Sigmoid colon (tissue), 4 donors: ENCODE data around the gene SULT4A1.
"Not testable (repeated sequence)": the region's sequence is repeated elsewhere in the genome, so short reads cannot be mapped to it uniquely, and the experiment has no call there.

Experiments used
- EP300 ChIP-seq, 4 donors: sonication (generic); formaldehyde crosslinking; IDR thresholded peaks; one replicate each; pipeline ENCODE4 v1.6.1; 2017; ENCODE audit warnings: antibody characterized with exemption in 4 of 4
- TF ChIP-seq, protein P1 (sequence below), 4 experiments: fragments of 450-650 bp in 3 of 4; fragments of 200-600 bp in 1 of 4; IDR thresholded peaks; one replicate each; pipeline ENCODE4 v1.5.1; 2016 to 2019; ENCODE audit warnings: antibody characterized with exemption in 4 of 4, mild to moderate bottlenecking in 3 of 4, moderate library complexity in 2 of 4

DNA sequence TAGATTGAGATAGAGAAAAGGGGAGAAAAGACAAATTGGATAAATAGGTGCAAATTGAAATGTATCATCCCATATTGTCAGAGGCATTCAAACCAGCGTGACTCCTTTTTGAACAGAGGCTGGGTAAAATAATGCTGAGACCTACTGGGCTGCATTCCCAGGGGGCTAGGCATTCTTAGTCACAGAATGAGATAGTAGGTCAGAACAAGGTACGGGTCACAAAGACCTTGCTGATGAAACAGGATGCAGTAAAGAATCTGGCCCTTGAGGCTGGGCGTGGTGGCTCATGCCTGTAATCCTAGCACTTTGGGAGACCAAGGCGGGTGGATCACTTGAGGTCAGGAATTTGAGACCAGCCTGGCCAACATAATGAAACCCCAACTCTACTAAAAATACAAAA lies 6.7 kb upstream of the SULT4A1 start:
- TF ChIP-seq, protein P1, sequence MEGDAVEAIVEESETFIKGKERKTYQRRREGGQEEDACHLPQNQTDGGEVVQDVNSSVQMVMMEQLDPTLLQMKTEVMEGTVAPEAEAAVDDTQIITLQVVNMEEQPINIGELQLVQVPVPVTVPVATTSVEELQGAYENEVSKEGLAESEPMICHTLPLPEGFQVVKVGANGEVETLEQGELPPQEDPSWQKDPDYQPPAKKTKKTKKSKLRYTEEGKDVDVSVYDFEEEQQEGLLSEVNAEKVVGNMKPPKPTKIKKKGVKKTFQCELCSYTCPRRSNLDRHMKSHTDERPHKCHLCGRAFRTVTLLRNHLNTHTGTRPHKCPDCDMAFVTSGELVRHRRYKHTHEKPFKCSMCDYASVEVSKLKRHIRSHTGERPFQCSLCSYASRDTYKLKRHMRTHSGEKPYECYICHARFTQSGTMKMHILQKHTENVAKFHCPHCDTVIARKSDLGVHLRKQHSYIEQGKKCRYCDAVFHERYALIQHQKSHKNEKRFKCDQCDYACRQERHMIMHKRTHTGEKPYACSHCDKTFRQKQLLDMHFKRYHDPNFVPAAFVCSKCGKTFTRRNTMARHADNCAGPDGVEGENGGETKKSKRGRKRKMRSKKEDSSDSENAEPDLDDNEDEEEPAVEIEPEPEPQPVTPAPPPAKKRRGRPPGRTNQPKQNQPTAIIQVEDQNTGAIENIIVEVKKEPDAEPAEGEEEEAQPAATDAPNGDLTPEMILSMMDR (IDR thresholded peaks at IDR 0.05) = not testable (repeated sequence)
- not testable (repeated sequence) for TF ChIP-seq EP300 (IDR thresholded peaks at IDR 0.05)
